HAP-1 (cell line): ENCODE results near the gene RAB15.
A peak's percentile ranks its signal among the peaks of the same experiment; 100 is the strongest.
"Not testable (repeated sequence)": the region's sequence is repeated elsewhere in the genome, so short reads cannot be mapped to it uniquely, and the experiment has no call there.

Experiments
- DNase-seq, 2 experiments: peaks; one replicate each; pipeline ENCODE4 v3.0.0-alpha.2; 2016 to 2020; ENCODE audit warnings: low spot score in 2 of 2
- H3K27me3 ChIP-seq: fragments of 250-450 bp; sonication (Bioruptor Pico); 2 replicates; pipeline ENCODE4 v1.5.1; 2020; ENCODE audit warnings: low read depth, mild to moderate bottlenecking, moderate library complexity
- H3K36me3 ChIP-seq: fragments of 250-450 bp; sonication (Bioruptor Pico); replicated peaks from 2 replicates; pipeline ENCODE4 v1.5.1; 2020; ENCODE audit warnings: mild to moderate bottlenecking
- H3K4me1 ChIP-seq: fragments of 250-450 bp; sonication (Bioruptor Pico); 2 replicates; pipeline ENCODE4 v1.5.1; 2020; ENCODE audit warnings: mild to moderate bottlenecking
- H3K4me3 ChIP-seq: fragments of 250-450 bp; sonication (Bioruptor Pico); 2 replicates; pipeline ENCODE4 v1.5.1; 2020; ENCODE audit warnings: mild to moderate bottlenecking, moderate library complexity
- H3K9me3 ChIP-seq: fragments of 250-450 bp; sonication (Bioruptor Pico); 2 replicates; pipeline ENCODE4 v1.5.1; 2020; ENCODE audit warnings: mild to moderate bottlenecking, moderate library complexity
- in situ Hi-C: fragments of 300-500 bp; cut with MboI; formaldehyde crosslinking; loops from 3 replicates; pipeline ENCODE4 v1.14.3; 2020; ENCODE audit warnings: low sequenced_read_pairs, inconsistent platforms, mixed read lengths

The RAB15 gene

DNA sequence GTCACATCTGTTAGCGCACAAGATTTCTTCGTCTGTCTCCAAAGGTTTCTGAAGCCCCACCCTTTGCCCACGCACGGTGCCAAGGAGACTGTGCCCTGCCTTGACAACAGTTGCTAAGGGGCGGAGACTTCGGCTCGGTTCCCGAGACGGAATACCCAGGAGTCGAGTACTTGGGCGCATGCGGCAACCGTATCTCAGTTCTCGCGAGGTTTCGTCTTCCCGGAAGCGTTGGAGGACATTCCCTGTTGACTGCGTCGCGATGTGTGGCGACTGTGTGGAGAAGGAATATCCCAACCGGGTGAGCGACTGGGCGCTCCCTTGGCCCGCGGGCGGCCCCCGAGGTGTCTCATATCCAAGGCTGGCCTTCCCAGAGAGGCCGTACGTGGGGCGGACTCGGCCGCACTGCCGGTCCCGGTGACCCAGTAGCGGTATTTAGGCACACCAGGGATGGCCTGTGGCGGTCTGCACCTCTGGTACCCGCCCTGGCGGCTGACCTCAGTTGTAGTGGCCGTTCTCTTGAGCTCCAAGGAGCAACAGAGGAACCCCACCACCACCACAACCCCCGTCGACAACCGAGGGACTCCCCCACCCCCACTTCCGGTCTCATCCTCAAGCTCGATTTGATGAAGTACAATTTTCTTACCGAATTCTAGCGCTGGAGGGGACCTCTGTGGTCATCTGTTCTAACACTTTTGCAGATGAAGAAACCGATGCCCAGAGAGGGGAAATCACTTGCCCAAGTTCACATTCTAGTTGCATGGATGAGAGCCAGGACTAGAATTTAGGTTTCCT lies 57.7 kb downstream of the RAB15 start, which contains the start of gene CHURC1:
Gene CHURC1, plus strand, starts transcription at position 219 of the 792 bp plus-strand sequence. Its CDS starts 41 bp downstream, at position 260.
- H3K4me1 ChIP-seq, result peaks cover 16% of the 10 kb centered on the region
- in situ Hi-C loops, result no loop called here
- no peaks in the 10 kb centered on the region for H3K36me3 ChIP-seq
- no peaks in the 10 kb centered on the region for H3K9me3 ChIP-seq
- DNase-seq, result peak; percentile 88 to 100
- H3K4me3 ChIP-seq, result peak within 1 kb of the TSS; percentile 90
- no peaks in the 10 kb centered on the region for H3K27me3 ChIP-seq

DNA sequence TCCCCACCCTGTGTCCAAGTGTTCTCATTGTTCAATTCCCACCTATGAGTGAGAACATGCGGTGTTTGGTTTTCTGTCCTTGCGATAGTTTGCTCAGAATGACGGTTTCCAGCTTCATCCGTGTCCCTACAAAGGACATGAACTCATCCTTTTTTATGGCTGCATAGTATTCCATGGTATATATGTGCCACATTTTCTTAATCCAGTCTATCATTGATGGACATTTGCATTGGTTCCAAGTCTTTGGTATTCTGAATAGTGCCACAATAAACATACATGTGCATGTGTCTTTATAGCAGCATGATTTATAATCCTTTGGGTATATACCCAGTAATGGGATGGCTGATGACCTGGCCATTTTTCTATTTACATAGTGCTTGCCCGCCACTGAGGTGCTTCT lies 58.7 kb downstream of the RAB15 start:
- H3K4me3 ChIP-seq, H3K9me3 ChIP-seq, H3K36me3 ChIP-seq, in situ Hi-C loops, DNase-seq, H3K27me3 ChIP-seq: not testable (repeated sequence)
- peaks cover 16% of the 10 kb centered on the region for H3K4me1 ChIP-seq

DNA sequence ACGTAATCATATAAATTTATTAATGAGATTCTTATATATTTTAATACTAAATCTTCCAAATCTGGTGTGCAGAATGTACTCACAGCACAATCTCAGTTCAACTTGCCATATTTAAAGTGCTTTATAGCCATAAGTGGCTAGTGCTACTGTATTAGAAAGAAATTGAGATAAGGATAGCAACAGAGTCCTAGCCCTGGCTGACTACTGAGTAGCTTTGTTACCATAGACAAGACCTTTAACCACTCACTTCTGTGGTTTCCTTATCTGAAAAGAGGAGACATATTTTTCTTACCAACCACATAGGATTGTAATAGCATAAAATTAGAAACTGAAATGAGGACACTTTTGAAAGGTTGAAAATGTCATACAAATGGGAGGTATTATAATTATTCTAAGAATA lies 59.9 kb downstream of the RAB15 start:
- in situ Hi-C loops, result no loop called here
- Histone ChIP-seq H3K9me3 (no peaks in the 10 kb centered on the region), H3K4me3 (no peak overlapping the region), H3K27me3 (no peaks in the 10 kb centered on the region), H3K36me3 (no peaks in the 10 kb centered on the region), H3K4me1 (peaks cover 8% of the 10 kb centered on the region)
- no peak for DNase-seq

DNA sequence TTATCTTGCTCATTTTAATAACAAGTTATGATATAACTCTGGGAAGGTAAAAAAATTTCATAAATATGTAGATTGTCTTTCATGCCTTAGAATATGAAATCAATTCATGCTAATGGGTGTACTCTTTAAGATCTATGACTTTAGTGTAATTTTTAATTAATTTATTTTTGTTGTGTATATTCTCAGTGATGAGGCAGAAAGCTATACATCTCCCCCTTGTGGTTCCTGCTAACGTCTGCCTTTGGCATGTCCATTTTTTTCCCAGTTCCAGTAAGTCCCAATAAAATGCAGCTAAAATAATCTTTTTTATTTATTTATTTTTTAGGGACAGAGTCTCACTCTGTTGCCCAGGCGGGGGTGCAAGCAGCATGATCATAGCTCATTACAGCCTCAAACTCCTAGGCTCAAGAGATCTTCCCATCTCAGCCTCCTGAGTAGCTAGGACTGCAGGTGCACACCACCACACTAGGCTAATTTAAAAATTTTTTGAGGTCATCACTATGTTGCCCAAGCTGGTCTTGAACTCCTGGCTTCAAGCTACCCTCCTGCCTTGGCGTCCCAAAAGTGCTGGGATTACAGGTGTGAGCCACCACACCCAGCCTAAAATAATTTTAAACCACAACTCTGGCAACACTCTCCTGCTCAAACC lies 61.2 kb downstream of the RAB15 start:
- DNase-seq, result peak; percentile 32 to 41
- in situ Hi-C loops, result no loop called here
- H3K27me3 ChIP-seq, result no peaks in the 10 kb centered on the region
- peaks cover 8% of the 10 kb centered on the region for H3K4me1 ChIP-seq
- no peaks in the 10 kb centered on the region for H3K36me3 ChIP-seq
- H3K4me3 ChIP-seq, result no peak overlapping the region
- no peaks in the 10 kb centered on the region for H3K9me3 ChIP-seq

DNA sequence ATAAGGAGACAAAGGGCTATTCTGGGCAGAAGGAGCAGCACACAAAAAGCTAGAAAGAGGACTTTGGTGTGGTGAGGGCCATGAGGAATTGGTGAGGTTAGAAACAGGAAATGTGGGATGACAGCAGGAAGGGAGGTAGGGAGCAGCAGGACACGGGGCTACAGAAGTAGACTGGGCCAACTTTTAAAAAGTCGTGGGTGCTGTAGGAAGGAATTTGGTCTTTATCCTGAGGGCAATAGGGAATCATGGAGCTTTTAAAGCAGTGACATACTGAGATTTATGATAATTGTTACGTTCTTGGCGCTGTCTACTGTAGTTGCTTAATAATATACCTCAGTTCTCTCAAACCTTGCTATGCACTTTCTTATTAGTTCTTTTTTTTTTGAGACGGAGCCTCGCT lies 66.1 kb downstream of the RAB15 start:
- in situ Hi-C loops, result no loop called here
- H3K27me3 ChIP-seq, result no peaks in the 10 kb centered on the region
- no peak overlapping the region for H3K4me3 ChIP-seq
- DNase-seq, result no peak
- H3K36me3 ChIP-seq, result no peaks in the 10 kb centered on the region
- 0 out of 2 replicates have a peak, but pooled peaks cover 3% of the 10 kb centered on the region for H3K4me1 ChIP-seq
- no peaks in the 10 kb centered on the region for H3K9me3 ChIP-seq

DNA sequence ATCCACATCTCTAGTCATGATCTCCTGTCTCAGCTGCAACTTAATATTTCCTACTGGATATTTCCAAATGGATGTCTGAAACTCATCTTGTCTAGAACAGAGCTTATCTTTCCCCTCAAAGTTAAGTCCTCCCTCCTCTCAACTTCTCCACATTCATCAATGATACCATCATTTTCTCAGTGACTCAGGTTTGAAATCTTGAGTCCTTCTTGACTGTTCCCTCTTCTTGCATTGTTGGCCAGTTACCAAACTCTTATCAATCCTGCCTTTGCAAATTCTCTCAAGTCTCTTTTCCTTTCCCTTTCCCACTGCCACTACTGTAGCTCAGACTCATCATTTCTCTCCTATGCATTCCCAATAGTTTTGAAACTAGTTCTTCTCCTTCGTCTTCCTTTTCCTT lies 72.2 kb downstream of the RAB15 start:
- no peaks in the 10 kb centered on the region for H3K36me3 ChIP-seq
- no peak for DNase-seq
- no peak overlapping the region for H3K4me3 ChIP-seq
- no peaks in the 10 kb centered on the region for H3K4me1 ChIP-seq
- H3K27me3 ChIP-seq, result peaks cover 30% of the 10 kb centered on the region
- in situ Hi-C loops, result loop anchor here (10.0 to 25.0 kb wide), 2 partner anchors 225 to 563 kb away; no protein-coding TSS in a partner anchor
- H3K9me3 ChIP-seq, result no peaks in the 10 kb centered on the region
